ENCODE measurements around the gene GPBP1. TPM values are rescaled to one million over a fixed set of nuclear protein-coding genes. Genes with fewer than 3 reads are reported as not detected.

The GPBP1 gene, protein sequence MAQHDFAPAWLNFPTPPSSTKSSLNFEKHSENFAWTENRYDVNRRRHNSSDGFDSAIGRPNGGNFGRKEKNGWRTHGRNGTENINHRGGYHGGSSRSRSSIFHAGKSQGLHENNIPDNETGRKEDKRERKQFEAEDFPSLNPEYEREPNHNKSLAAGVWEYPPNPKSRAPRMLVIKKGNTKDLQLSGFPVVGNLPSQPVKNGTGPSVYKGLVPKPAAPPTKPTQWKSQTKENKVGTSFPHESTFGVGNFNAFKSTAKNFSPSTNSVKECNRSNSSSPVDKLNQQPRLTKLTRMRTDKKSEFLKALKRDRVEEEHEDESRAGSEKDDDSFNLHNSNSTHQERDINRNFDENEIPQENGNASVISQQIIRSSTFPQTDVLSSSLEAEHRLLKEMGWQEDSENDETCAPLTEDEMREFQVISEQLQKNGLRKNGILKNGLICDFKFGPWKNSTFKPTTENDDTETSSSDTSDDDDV
- 33.9 to 44.4 TPM (median 40.4 TPM) in 5 replicates for total RNA-seq (2022; extraction: Qiagen RNA extraction; ENCODE audit: low read depth)

DNA sequence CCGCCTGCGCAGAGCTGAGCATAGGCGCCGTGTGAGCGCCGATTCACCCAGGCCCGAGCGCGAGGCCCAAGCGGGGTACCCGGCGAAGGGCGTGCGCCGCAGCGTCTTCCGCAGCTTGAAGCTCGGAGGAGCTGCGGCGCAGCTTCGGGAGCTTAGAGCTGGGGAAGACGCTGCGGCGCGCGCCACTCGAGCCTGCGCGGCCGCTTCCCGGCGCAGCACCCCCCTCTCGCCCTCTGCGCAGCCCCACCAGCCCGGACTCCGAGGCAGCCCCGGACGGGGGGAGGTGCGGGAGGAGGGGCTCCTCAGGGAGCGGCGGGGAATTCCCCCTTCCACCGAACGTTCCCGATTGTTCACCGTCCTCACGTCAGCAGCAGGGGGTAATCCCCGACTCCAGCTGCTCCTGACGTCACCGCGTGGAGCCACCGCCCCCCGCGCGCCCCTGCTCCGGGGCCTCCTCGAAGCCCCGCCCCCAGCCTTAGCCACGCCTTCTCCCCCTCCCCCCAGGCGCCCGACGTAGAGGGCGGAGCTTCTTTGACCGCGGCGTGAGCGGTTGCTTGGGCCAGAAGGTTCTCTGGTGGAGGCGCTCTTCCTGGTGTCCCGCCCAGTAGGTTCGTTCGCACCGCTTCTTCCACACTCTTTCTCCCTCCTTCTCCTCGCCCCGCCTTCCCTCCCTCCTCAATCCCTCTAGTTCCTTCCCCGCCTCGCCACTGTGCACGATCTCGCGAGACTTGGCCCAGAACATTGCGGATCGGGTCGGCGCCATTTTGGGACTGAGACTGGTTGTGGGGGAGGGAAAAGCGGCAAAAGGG is at the start of gene GPBP1:
Gene GPBP1 (plus strand): TSS at position 741 of the 809 bp plus-strand sequence. CDS start 40,072 bp downstream, outside the sequence.

Other genes starting within 250 kb of the GPBP1 start
- 8.0 to 15.3 TPM (median 11.7 TPM) in 5 replicates for gene MIER3, start 221.9 kb upstream of the GPBP1 start, total RNA-seq (2022; extraction: Qiagen RNA extraction; ENCODE audit: low read depth)